GM18873 (cell line): Measurements from ENCODE around the gene BDP1.
"Not testable (repeated sequence)": the region's sequence is repeated elsewhere in the genome, so short reads cannot be mapped to it uniquely, and the experiment has no call there.

ENCODE experiments used
- ATAC-seq: cut with Tn5 transposase; IDR thresholded peaks from one replicate; pipeline ENCODE4 v1.9.1; 2021; ENCODE audit warnings: mild to moderate bottlenecking, moderate library complexity, moderate number of reproducible peaks; ENCODE audit not compliant: unreplicated experiment, low FRiP score

The BDP1 gene, protein sequence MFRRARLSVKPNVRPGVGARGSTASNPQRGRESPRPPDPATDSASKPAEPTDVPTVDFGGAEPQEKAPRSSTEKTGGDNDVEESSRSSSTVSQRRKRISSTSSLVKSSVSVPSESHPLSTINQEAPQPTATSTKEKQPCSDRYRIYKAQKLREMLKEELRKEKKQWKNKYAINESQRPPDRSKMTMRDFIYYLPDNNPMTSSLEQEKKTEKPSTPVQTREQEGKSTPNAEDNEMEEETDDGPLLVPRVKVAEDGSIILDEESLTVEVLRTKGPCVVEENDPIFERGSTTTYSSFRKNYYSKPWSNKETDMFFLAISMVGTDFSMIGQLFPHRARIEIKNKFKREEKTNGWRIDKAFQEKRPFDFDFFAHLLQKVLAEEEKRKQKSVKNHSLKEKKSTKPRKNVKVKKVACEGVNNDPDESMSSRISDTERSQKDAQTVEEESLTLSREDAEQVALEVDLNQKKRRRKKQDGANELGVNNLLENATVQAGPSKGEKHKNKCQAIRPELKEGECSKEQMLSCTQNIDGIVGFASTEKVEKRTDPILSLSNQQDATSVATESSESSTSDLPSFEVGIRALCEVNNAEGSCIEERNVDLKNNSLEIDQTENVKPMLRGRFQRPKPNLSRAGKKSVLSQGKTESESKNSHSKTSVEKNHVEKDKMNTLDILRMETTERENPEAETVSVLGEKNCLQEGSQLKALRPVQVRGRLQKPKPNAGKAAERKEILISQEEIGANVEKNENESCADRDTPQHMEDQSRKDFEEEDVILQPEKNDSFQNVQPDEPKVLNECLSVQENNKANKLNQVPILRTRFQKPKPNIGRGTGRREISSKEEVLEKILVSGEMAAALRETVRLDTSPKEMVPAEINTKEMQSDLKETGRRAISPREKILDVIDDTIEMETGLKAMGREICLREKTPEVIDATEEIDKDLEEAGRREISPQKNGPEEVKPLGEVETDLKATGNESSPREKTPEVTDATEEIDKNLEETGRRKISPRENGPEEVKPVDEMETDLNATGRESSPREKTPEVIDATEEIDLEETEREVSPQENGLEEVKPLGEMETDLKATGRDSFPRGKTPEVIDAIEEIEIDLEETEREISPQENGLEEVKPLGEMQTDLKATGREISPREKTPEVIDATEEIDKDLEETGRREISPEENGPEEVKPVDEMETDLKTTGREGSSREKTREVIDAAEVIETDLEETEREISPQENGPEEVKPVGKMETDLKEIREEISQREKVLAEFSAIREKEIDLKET (N-terminal part only)

GRCh38 chr5:71455427-71456361 lies at the start of gene BDP1:
Gene BDP1, plus strand, starts transcription at chr5:71455651. Its CDS starts 227 bp downstream, at chr5:71455878.
- ATAC-seq, result peak; percentile 93

- ATAC-seq, result not testable (repeated sequence)
Observed at GRCh38 chr5:71410088-71410487, 45.4 kb upstream of the BDP1 start.

- not testable (repeated sequence) for ATAC-seq
Observed at GRCh38 chr5:71415626-71416025, 39.8 kb upstream of the BDP1 start.

DNA sequence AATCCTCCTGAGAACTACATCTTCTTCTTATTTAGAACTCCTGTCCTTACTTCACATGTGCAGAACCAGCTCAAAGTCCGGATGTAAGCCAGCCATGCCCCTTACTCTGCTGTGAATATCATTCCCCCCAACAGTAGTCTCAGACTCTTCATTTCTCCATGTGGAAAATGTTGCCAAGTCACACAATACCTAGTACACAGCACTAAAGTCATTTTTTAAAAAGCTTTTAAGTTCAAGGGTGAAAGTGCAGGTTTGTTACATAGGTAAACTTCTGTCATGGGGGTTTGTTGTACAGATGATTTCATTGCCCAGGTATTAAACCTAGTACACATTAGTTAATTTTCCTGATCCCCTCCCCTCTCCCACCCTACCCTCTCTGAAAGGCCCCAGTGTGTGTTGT lies 37.4 kb upstream of the BDP1 start:
- ATAC-seq, result not testable (repeated sequence)

- not testable (repeated sequence) for ATAC-seq
Observed at GRCh38 chr5:71421278-71421677, 34.2 kb upstream of the BDP1 start.

GRCh38 chr5:71423896-71424295 lies 31.6 kb upstream of the BDP1 start:
- not testable (repeated sequence) for ATAC-seq

GRCh38 chr5:71426686-71427474 lies 28.6 kb upstream of the BDP1 start:
- not testable (repeated sequence) for ATAC-seq

- ATAC-seq, result not testable (repeated sequence)
Observed at GRCh38 chr5:71432410-71432809, 23.0 kb upstream of the BDP1 start.

DNA sequence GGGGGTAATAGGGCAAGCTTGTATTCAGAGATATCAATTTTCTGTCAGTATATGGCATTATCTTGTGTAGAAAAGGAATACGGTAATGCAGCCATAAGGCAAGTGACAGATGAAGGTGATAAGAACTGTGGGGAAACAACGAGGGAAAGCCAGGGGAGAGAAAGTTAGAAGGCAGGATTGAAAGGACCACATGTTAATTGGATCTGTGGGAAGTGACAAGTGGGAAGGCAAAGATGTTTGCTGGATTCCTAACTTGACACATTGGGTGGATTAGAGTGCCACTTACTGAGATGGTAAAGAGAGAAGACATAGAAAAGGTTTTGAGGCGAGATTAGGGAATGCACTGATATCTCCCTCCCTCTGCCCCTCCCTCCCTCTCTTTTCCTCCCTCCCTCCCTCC lies 20.6 kb upstream of the BDP1 start:
- ATAC-seq, result not testable (repeated sequence)

GRCh38 chr5:71441564-71441963 lies 13.9 kb upstream of the BDP1 start:
- ATAC-seq, result not testable (repeated sequence)

- not testable (repeated sequence) for ATAC-seq
Observed at GRCh38 chr5:71443891-71444290, 11.6 kb upstream of the BDP1 start.

GRCh38 chr5:71445015-71445414 lies 10.4 kb upstream of the BDP1 start:
- not testable (repeated sequence) for ATAC-seq

GRCh38 chr5:71445523-71446152 lies 9.8 kb upstream of the BDP1 start:
- ATAC-seq, result not testable (repeated sequence)

DNA sequence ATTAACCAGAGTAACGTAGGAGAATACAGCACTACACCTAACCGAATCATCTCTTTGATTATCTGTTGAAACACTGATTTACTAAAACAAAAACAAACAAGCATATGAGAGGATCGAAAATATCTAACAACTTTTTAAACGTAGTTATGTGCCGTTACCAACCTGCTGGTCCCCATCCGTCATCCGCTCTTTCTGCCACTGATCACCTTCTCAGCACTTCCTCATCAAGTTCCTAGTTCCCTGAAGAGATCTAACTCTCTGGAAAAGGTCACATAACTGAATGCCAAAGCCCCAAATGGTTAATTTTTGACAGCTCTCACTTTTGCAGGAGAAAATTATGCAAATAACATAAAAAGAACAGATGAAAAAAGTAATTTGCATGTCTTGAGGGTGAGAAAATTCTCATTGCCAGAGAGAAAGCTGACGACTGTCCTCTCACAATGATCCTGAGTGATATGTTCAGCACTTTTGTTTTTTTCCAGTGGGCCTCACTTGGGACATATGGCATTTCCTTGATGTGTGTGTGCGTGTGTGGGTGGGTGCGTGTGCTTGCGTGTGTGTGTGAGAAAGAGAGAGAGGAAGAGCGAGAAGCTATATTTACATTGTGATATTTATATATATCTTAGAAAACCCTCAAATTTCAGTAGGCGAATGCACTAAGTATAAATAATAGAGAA lies 8.8 kb upstream of the BDP1 start:
- not testable (repeated sequence) for ATAC-seq

GRCh38 chr5:71447218-71447808 lies 8.1 kb upstream of the BDP1 start:
- not testable (repeated sequence) for ATAC-seq

DNA sequence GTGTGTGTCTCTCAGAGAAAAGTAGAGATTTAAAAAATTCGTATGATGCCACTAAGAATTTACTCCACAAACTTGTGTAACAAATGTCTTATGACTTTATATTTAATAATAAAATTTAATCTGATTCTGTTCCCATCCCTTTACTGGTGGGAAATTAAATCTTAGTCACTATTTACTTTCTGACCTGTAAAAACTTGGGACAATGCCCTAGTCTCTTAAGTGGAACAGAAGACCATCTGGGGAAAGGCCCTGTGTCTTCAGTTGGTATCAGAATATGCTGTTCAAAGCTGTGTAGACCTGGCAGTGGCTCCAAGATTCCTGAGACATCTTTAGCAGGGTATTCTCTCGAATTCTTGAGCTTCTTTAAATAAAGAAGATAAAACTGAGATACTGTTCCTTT lies 2.6 kb upstream of the BDP1 start:
- ATAC-seq, result no peak

DNA sequence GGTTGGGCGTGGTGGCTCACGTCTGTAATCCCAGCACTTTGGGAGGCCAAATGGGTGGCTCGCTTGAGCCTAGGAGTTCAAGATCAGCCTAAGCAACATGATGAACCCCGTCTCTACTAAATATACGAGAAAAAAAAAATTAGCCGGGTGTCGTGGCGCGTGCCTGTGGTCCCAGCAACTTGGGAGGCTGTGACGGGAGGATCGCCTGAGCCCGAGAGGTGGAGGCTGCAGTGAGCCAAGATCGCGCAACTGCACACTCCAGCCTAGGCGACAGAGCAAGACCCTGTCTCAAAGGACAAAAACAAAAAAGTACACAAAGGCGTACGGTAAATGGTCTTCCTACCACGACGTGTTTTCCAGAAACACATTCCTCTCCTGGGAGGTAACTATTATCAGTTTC lies 538 bp upstream of the BDP1 start:
- ATAC-seq, result no peak
